Melanocyte of skin (primary cell): ENCODE results near the gene MFAP5. TPM values are rescaled to one million over a fixed set of nuclear protein-coding genes. Genes with fewer than 3 reads are reported as not detected.

Source experiments
- small RNA-seq, 2 donors: library from RNA; depleted of rRNA; stranded (forward); fragments of <200 nt; gene quantifications; one replicate each; pipeline ENCODE3, GENCODE V24; 2012
- total RNA-seq, 2 donors: library from RNA; depleted of rRNA; stranded (reverse); fragments of >200 nt; gene quantifications; 2 replicates each; pipeline ENCODE4 v1.2.3, GENCODE V29; 2012

The MFAP5 gene
- not detected for total RNA-seq

DNA sequence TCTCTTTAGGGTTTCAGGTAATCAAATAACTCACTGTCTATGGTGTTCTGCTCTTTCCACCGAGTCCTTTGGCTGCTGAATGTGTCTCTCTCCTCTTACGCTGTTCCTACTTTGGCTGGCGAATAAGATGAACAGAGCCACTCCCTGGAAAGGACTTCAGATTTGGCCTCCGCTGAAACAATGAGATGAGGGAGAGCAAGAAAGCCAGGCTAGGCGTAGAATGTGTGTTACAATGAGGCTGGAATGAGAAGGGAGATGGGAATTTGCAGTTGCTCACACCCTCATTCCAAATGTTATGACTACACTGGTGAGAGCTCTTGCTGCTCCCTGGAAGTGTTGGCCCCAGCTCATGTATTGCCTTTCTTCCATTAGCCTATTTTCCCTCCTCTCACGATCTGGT lies at the start of gene MFAP5:
Gene MFAP5, minus strand, starts transcription at position 234 of the 400 bp plus-strand sequence. CDS start 722 bp downstream, outside the sequence.

DNA sequence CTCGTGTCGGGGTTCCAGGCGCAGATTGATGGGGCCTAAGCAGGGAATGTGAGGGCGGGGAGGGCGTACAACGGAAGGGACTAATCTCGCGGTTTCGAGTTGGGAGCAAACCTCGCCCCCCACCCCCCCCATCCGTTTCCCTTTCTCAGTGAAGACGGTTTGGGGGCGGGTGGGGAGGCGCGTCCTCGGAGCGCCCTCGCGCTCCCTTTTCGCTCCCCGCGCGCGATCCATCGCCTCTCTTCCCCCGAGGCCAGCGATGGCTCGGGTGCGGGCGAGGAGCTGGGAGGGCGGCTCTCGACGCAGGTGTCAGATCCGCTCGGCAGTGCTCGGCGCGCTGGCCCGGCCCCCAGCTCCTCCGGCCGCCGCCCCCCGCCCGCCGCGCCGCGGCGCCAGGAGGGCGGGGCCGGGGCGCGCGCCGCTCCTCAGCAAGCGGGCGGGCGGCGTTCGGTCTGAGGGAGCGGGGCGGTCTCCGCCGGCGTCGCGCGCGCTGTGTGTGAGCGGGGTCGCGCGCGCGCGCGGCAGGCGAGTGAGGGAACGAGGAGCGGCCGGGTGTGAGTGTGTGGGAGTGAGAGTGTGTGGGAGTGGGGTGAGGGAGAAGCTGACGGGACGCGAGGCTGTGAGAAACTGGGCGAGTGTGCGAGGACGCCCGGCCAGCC lies 35.0 kb upstream of the MFAP5 start, which contains the start of gene RIMKLB:
Gene RIMKLB, plus strand, starts transcription at position 516 of the 656 bp plus-strand sequence. CDS start 15,876 bp downstream, outside the sequence.

GRCh38 chr12:8612629-8613028 lies 50.0 kb downstream of the MFAP5 start, which contains the start of gene AICDA:
Gene AICDA (minus strand): TSS chr12:8612859. CDS start chr12:8612767, 92 bp downstream.

Small RNAs within 50 kb of the gene (small RNA-seq; reads per million reads assigned to genes)
- gene RF00564 = 0 reads per million in 2 donors

Other genes with a start within 250 kb of the MFAP5 start
- gene CLEC6A, start 206.9 kb downstream of the MFAP5 start, total RNA-seq = not detected
- gene CLEC4D, start 149.3 kb downstream of the MFAP5 start, total RNA-seq = not detected
- not detected for gene CLEC4E, start 121.9 kb downstream of the MFAP5 start, total RNA-seq
- not detected for gene AICDA, start 50.0 kb downstream of the MFAP5 start, total RNA-seq
- gene RIMKLB, start 35.2 kb upstream of the MFAP5 start, total RNA-seq = 10 to 100 TPM; 24.4 to 36.6 TPM
- gene A2ML1, start 159.8 kb upstream of the MFAP5 start, total RNA-seq = under 1 TPM in 1 of 2 donors, not detected in 1; under 0.01 TPM